Measurements from ENCODE around the gene SOWAHA. TPM values are rescaled to one million over a fixed set of nuclear protein-coding genes. Genes with fewer than 3 reads are reported as not detected.

Gene SOWAHA
- total and polyA plus RNA-seq, 10 of the 15 experiments (the other 5 are each of a cell fraction or from before 2014, with no cell fraction given), result 0.02 to 0.37 (median 0.05) TPM; not detected in 4

DNA sequence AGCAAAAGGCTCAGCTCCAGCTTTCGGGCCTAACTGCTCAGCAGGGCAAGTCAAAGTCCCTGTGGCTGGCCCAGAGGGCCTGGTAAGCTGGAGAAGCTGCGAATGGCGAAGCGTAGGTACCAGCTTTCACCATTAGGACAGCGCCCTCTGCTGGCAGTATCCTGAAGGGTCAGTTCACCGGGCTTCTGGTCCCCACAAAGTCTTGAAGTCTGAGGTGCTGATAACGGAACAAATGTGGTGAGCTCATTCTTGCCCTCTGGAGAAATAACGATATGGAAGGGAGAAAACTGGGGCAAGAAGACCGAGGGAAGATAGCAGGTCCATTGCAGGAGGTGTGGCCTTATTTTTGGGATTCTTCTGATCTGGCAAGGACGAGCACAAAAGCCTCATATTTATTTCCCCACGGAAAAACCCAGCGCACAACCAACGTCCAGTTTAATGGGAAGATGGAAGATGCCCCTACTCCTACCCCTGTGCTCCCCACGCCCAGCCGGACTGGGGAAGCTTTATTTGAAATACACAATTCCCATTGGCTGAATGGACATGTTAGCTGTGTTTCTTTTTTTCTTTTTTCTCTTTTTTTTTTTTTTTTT, 7.2 kb downstream of the SOWAHA start (continued):
- TF ChIP-seq, protein P1, sequence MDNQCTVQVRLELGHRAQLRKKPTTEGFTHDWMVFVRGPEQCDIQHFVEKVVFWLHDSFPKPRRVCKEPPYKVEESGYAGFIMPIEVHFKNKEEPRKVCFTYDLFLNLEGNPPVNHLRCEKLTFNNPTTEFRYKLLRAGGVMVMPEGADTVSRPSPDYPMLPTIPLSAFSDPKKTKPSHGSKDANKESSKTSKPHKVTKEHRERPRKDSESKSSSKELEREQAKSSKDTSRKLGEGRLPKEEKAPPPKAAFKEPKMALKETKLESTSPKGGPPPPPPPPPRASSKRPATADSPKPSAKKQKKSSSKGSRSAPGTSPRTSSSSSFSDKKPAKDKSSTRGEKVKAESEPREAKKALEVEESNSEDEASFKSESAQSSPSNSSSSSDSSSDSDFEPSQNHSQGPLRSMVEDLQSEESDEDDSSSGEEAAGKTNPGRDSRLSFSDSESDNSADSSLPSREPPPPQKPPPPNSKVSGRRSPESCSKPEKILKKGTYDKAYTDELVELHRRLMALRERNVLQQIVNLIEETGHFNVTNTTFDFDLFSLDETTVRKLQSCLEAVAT (IDR thresholded peaks at IDR 0.05), result peak; percentile 22; the same call in 1 of the 2 replicates
- TF ChIP-seq HCFC1 (IDR thresholded peaks at IDR 0.05; ENCODE audit: low read length) (peak; percentile 39; the same call in 1 of the 2 replicates), TAF1 (IDR thresholded peaks at IDR 0.05; ENCODE audit: borderline replicate concordance, low read depth, low read length) (no peak), YY1 (IDR thresholded peaks at IDR 0.05; ENCODE audit: low read depth, low read length) (peak; percentile 88), SMAD1 (IDR thresholded peaks at IDR 0.05; ENCODE audit: low read depth, partially characterized antibody) (no peak), IKZF1 (conservative IDR thresholded peaks at IDR 0.05) (peak; percentile 37; the same call in 1 of the 2 replicates), KLF5 (IDR thresholded peaks at IDR 0.05; ENCODE audit: partially characterized antibody) (no peak), RAD21 (IDR thresholded peaks at IDR 0.05; ENCODE audit: insufficient read depth, low read depth, low read length) (peak; percentile 87), SP1 (IDR thresholded peaks at IDR 0.05; ENCODE audit: low read depth, low read length) (no peak), RB1 (IDR thresholded peaks at IDR 0.05; ENCODE audit: borderline replicate concordance) (peak; percentile 72; the same call in 1 of the 2 replicates), NFYA (IDR thresholded peaks at IDR 0.05; ENCODE audit: borderline replicate concordance, low read depth, low read length) (no peak), BMI1 (IDR thresholded peaks at IDR 0.05; ENCODE audit: borderline replicate concordance) (no peak), BCL11A (IDR thresholded peaks at IDR 0.05; ENCODE audit: low read depth, low read length) (no peak), RELA (IDR thresholded peaks at IDR 0.05; ENCODE audit: borderline replicate concordance, partially characterized antibody) (peak; percentile 22), CHD2 (IDR thresholded peaks at IDR 0.05; ENCODE audit: borderline replicate concordance, low read depth, low read length) (no peak)
- TF ChIP-seq, protein P2, sequence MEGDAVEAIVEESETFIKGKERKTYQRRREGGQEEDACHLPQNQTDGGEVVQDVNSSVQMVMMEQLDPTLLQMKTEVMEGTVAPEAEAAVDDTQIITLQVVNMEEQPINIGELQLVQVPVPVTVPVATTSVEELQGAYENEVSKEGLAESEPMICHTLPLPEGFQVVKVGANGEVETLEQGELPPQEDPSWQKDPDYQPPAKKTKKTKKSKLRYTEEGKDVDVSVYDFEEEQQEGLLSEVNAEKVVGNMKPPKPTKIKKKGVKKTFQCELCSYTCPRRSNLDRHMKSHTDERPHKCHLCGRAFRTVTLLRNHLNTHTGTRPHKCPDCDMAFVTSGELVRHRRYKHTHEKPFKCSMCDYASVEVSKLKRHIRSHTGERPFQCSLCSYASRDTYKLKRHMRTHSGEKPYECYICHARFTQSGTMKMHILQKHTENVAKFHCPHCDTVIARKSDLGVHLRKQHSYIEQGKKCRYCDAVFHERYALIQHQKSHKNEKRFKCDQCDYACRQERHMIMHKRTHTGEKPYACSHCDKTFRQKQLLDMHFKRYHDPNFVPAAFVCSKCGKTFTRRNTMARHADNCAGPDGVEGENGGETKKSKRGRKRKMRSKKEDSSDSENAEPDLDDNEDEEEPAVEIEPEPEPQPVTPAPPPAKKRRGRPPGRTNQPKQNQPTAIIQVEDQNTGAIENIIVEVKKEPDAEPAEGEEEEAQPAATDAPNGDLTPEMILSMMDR (IDR thresholded peaks at IDR 0.05 in 2 of 3, conservative IDR thresholded peaks at IDR 0.05 in 1 of 3; ENCODE audit: control insufficient read depth in 2 of 3, extremely low read depth in 1 of 3, insufficient read depth in 1 of 3, low read depth in 3 of 3, low read length in 3 of 3), result peak; percentile 89 to 94 (median 89)
- TF ChIP-seq, protein P3, sequence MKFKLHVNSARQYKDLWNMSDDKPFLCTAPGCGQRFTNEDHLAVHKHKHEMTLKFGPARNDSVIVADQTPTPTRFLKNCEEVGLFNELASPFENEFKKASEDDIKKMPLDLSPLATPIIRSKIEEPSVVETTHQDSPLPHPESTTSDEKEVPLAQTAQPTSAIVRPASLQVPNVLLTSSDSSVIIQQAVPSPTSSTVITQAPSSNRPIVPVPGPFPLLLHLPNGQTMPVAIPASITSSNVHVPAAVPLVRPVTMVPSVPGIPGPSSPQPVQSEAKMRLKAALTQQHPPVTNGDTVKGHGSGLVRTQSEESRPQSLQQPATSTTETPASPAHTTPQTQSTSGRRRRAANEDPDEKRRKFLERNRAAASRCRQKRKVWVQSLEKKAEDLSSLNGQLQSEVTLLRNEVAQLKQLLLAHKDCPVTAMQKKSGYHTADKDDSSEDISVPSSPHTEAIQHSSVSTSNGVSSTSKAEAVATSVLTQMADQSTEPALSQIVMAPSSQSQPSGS (IDR thresholded peaks at IDR 0.05; ENCODE audit: low read length), result no peak
- TF ChIP-seq, protein P4, sequence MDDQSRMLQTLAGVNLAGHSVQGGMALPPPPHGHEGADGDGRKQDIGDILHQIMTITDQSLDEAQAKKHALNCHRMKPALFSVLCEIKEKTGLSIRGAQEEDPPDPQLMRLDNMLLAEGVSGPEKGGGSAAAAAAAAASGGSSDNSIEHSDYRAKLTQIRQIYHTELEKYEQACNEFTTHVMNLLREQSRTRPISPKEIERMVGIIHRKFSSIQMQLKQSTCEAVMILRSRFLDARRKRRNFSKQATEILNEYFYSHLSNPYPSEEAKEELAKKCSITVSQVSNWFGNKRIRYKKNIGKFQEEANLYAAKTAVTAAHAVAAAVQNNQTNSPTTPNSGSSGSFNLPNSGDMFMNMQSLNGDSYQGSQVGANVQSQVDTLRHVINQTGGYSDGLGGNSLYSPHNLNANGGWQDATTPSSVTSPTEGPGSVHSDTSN (IDR thresholded peaks at IDR 0.05; ENCODE audit: insufficient replicate concordance, low read depth, low read length), result no peak
- TF ChIP-seq, protein P5, sequence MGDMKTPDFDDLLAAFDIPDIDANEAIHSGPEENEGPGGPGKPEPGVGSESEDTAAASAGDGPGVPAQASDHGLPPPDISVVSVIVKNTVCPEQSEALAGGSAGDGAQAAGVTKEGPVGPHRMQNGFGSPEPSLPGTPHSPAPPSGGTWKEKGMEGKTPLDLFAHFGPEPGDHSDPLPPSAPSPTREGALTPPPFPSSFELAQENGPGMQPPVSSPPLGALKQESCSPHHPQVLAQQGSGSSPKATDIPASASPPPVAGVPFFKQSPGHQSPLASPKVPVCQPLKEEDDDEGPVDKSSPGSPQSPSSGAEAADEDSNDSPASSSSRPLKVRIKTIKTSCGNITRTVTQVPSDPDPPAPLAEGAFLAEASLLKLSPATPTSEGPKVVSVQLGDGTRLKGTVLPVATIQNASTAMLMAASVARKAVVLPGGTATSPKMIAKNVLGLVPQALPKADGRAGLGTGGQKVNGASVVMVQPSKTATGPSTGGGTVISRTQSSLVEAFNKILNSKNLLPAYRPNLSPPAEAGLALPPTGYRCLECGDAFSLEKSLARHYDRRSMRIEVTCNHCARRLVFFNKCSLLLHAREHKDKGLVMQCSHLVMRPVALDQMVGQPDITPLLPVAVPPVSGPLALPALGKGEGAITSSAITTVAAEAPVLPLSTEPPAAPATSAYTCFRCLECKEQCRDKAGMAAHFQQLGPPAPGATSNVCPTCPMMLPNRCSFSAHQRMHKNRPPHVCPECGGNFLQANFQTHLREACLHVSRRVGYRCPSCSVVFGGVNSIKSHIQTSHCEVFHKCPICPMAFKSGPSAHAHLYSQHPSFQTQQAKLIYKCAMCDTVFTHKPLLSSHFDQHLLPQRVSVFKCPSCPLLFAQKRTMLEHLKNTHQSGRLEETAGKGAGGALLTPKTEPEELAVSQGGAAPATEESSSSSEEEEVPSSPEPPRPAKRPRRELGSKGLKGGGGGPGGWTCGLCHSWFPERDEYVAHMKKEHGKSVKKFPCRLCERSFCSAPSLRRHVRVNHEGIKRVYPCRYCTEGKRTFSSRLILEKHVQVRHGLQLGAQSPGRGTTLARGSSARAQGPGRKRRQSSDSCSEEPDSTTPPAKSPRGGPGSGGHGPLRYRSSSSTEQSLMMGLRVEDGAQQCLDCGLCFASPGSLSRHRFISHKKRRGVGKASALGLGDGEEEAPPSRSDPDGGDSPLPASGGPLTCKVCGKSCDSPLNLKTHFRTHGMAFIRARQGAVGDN (IDR thresholded peaks at IDR 0.05), result peak; percentile 81

All from GM12878 (cell line).